Stimulated activated CD8-positive, alpha-beta memory T cell treated with anti-CD3 and anti-CD28 coated beads, Interleukin-2, amount 100 ng/mL, for 1 hour (primary cell): Measurements from ENCODE around the gene CDH4.
"Not testable (repeated sequence)": the region's sequence is repeated elsewhere in the genome, so short reads cannot be mapped to it uniquely, and the experiment has no call there.

Source experiments
- DNase-seq, 2 donors: peaks; one replicate each; pipeline ENCODE4 v3.0.0-alpha.2; 2020; ENCODE audit warnings: low read depth in 2 of 2

The CDH4 gene

GRCh38 chr20:61976644-61977418 is 724.8 kb downstream of the CDH4 start:
- no peak for DNase-seq

DNA sequence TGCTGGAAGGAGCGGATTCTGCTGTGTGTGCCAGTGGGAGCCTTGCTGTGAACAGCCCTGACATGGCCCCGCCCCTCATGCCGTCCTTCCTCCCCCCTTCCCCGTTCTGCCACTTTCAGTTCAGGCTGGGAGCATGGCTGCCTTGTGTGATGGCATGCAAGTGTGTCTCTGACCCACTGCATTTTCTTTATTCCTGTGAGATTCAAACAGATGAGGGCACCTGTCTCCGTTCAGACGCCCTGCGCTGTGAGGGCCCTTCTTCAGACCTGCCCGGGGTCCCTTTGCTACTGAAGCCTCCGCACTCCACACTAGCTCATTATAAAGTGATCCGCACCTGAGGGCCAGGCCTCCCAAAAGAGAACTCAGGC is 725.3 kb downstream of the CDH4 start:
- DNase-seq: no peak

GRCh38 chr20:61978491-61978890 is 726.4 kb downstream of the CDH4 start:
- no peak for DNase-seq

DNA sequence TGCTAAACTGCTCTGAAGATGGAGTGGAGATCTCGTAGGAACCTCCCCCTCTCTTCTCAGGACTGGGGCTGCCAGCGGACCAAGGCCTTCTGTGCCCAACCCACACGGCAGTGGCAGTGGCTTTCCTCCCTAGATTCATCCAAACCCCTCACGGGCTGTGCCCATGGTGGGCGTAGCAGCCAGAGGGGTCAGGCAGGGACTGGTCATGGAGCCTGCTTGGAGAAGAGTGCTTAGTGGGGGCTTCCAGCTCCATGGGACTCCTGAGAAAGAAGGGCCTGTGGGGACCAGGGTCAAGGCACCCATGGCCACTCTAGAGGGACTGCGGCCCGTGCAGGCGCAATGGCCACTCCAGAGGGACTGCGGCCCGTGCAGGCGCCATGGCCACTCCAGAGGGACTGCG is 727.0 kb downstream of the CDH4 start:
- no peak for DNase-seq

- DNase-seq: no peak
Observed at GRCh38 chr20:61979701-61980635, 727.9 kb downstream of the CDH4 start.

- DNase-seq: no peak
Observed at GRCh38 chr20:61980647-61981583, 728.9 kb downstream of the CDH4 start.

DNA sequence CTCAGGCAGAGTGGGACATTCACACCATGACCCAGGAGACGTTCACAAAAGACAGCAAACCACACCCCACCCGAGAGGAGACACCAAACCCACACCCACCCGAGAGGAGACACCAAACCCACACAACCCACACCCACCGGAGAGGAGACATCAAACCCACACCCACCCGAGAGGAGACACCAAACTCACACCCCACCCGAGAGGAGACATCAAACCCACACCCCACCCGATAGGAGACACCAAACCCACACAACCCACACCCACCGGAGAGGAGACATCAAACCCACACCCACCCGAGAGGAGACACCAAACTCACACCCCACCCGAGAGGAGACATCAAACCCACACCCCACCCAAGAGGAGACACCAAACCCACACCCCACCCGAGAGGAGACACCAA is 729.6 kb downstream of the CDH4 start:
- DNase-seq: not testable (repeated sequence)

GRCh38 chr20:61982191-61982950 is 730.3 kb downstream of the CDH4 start:
- DNase-seq: no peak

- DNase-seq: no peak
Observed at GRCh38 chr20:61982951-61983315, 730.9 kb downstream of the CDH4 start.

- DNase-seq: no peak
Observed at GRCh38 chr20:61983965-61984364, 731.9 kb downstream of the CDH4 start.

DNA sequence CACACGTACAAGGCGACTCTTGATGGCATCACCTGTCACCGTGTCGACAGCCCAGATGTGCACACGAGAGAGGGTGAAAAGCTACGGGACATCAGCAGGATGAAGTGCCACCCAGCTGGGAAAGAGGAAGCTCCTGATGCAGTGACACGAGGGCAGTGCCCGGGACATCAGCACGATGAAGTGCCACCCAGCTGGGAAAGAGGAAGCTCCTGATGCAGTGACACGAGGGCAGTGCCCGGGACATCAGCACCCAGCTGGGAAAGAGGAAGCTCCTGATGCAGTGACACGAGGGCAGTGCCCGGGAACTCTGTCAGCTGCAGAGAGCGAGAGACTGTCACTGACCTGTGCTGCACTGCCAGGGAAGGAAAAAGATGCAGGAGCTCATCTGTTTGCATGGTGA is 732.4 kb downstream of the CDH4 start:
- not testable (repeated sequence) for DNase-seq

- DNase-seq: no peak
Observed at GRCh38 chr20:61985096-61985495, 733.0 kb downstream of the CDH4 start.

DNA sequence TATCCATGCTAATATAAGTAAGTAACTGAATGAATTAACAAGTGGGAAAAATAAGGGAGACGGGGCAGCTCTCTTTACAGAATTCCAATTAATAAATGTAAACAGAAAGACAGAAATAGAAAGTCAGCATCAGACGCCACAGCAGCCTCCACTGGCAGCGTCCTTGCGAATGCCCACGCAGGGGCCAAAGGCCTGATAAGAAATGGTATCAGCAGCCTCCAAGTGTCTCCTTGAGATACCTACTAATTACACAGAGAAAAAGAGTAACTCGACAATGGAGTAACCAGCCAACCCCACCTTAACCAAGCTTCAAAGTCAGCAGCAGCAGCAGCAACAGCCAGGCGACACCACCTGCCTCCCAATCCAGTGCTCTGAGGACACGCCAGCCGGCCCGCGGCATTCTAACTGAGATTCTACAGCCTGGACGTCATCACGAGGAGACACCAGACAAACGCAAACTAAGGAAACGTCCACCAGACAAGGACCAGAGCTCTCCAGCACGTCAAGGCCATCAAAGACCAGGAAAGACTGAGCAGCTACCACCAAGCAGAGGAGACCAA is 734.8 kb downstream of the CDH4 start:
- DNase-seq: no peak

- no peak for DNase-seq
Observed at GRCh38 chr20:61988665-61989064, 736.6 kb downstream of the CDH4 start.

DNA sequence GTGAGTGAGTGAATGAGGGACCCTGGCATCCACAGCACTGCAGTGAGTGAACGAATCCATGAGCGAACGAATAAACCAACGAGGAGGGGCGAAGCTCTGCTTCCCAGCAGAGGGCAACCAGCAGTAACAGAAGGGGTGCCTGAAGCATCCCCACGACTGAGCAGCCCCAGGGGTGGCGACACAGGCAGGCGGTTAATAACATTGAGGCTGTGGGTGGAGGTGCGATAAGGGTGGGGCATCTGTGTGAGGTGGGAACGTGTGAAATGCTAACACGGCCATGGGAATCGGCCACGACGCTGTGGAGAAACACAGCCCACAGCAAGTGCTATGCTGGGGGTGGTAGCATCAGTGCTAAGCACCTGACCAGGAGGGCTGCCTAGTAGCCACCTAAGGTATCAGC is 737.7 kb downstream of the CDH4 start:
- DNase-seq: no peak
